Measurements from ENCODE around the gene LRRC42.

DNA sequence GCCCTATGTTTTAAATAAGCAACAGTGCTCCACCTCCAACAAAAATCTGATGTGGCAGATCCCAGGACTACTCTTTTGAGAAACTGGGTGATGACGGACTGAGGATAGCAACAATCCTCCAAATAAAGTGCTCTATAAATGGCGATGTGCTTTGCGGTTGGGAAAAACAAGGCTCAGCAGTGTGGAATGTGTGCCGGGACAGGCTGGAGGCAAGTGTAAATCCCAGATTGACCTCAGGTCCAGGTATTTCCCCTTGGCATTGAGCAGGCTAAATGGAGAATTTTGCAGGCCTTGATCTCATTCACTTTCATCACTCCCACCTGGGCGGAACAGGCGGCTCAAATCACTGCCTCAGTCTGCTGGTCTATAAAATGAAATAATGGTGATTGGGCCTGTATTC, 35.1 kb downstream of the LRRC42 start:
- no peak for TF ChIP-seq CTCF (IDR thresholded peaks at IDR 0.05; ENCODE audit: insufficient read depth, low read length, poor library complexity, severe bottlenecking)
- TF ChIP-seq EZH2phosphoT487 (conservative IDR thresholded peaks at IDR 0.05; ENCODE audit: low read length), result no peak

Measured in SU-DHL-6 (cell line).